ENCODE measurements around the gene SIGLEC9.
"Not testable (repeated sequence)": the region's sequence is repeated elsewhere in the genome, so short reads cannot be mapped to it uniquely, and the experiment has no call there.

SIGLEC9 gene

GRCh38 chr19:51139299-51140014 lies 14.8 kb downstream of the SIGLEC9 start:
- TF ChIP-seq ZNF274 (IDR thresholded peaks at IDR 0.05; ENCODE audit: low read depth, low read length) (no peak), SUZ12 (IDR thresholded peaks at IDR 0.05; ENCODE audit: extremely low read depth, insufficient read depth, insufficient read length) (no peak), YY1 (IDR thresholded peaks at IDR 0.05; ENCODE audit: insufficient read depth, insufficient read length) (no peak)
- Histone ChIP-seq H3K9ac (ENCODE audit: insufficient read length, low read depth) (no peak overlapping the region), H3K36me3 (ENCODE audit: insufficient read depth, insufficient read length, low read length) (no peaks in the 10 kb centered on the region), H3K4me1 (ENCODE audit: insufficient read depth, insufficient read length) (no peaks in the 10 kb centered on the region), H3K9me3 (ENCODE audit: insufficient read depth, low read length) (peaks cover 10% of the 10 kb centered on the region; the same call in 1 of the 2 replicates), H3K4me3 (ENCODE audit: insufficient read length, low read depth) (no peak overlapping the region), H3K27me3 (ENCODE audit: insufficient read depth, insufficient read length) (no peaks in the 10 kb centered on the region)
- DNase-seq (ENCODE audit: low read depth, low spot score): no peak

- Histone ChIP-seq H3K9ac (ENCODE audit: insufficient read length, low read depth) (no peak overlapping the region), H3K36me3 (ENCODE audit: insufficient read depth, insufficient read length, low read length) (no peaks in the 10 kb centered on the region), H3K27me3 (ENCODE audit: insufficient read depth, insufficient read length) (no peaks in the 10 kb centered on the region), H3K4me3 (ENCODE audit: insufficient read length, low read depth) (no peak overlapping the region), H3K9me3 (ENCODE audit: insufficient read depth, low read length) (0 out of 2 replicates have a peak, but pooled peaks cover 2% of the 10 kb centered on the region), H3K4me1 (ENCODE audit: insufficient read depth, insufficient read length) (no peaks in the 10 kb centered on the region)
- DNase-seq (ENCODE audit: low read depth, low spot score): no peak
- TF ChIP-seq ZNF274 (IDR thresholded peaks at IDR 0.05; ENCODE audit: low read depth, low read length) (no peak), YY1 (IDR thresholded peaks at IDR 0.05; ENCODE audit: insufficient read depth, insufficient read length) (no peak), SUZ12 (IDR thresholded peaks at IDR 0.05; ENCODE audit: extremely low read depth, insufficient read depth, insufficient read length) (no peak)
These were observed 15.7 kb downstream of the SIGLEC9 start for GRCh38 chr19:51140441-51140840.

GRCh38 chr19:51141181-51141580 lies 16.5 kb downstream of the SIGLEC9 start:
- TF ChIP-seq YY1 (IDR thresholded peaks at IDR 0.05; ENCODE audit: insufficient read depth, insufficient read length): no peak
- no peak for TF ChIP-seq ZNF274 (IDR thresholded peaks at IDR 0.05; ENCODE audit: low read depth, low read length)
- no peak for TF ChIP-seq SUZ12 (IDR thresholded peaks at IDR 0.05; ENCODE audit: extremely low read depth, insufficient read depth, insufficient read length)
- Histone ChIP-seq H3K36me3 (ENCODE audit: insufficient read depth, insufficient read length, low read length) (no peaks in the 10 kb centered on the region), H3K4me3 (ENCODE audit: insufficient read length, low read depth) (no peak overlapping the region), H3K9me3 (ENCODE audit: insufficient read depth, low read length) (no peaks in the 10 kb centered on the region), H3K4me1 (ENCODE audit: insufficient read depth, insufficient read length) (no peaks in the 10 kb centered on the region), H3K9ac (ENCODE audit: insufficient read length, low read depth) (no peak overlapping the region), H3K27me3 (ENCODE audit: insufficient read depth, insufficient read length) (no peaks in the 10 kb centered on the region)
- DNase-seq (ENCODE audit: low read depth, low spot score): no peak

- H3K9me3 ChIP-seq (ENCODE audit: insufficient read depth, low read length): no peaks in the 10 kb centered on the region
- no peaks in the 10 kb centered on the region for H3K27me3 ChIP-seq (ENCODE audit: insufficient read depth, insufficient read length)
- no peak within 1 kb of the TSS for H3K9ac ChIP-seq (ENCODE audit: insufficient read length, low read depth)
- no peaks in the 10 kb centered on the region for H3K4me1 ChIP-seq (ENCODE audit: insufficient read depth, insufficient read length)
- no peaks in the 10 kb centered on the region for H3K36me3 ChIP-seq (ENCODE audit: insufficient read depth, insufficient read length, low read length)
- no peak within 1 kb of the TSS for H3K4me3 ChIP-seq (ENCODE audit: insufficient read length, low read depth)
- DNase-seq (ENCODE audit: low read depth, low spot score): no peak
- no peak for TF ChIP-seq ZNF274 (IDR thresholded peaks at IDR 0.05; ENCODE audit: low read depth, low read length)
- no peak for TF ChIP-seq SUZ12 (IDR thresholded peaks at IDR 0.05; ENCODE audit: extremely low read depth, insufficient read depth, insufficient read length)
- TF ChIP-seq YY1 (IDR thresholded peaks at IDR 0.05; ENCODE audit: insufficient read depth, insufficient read length): no peak
These were observed 17.4 kb downstream of the SIGLEC9 start, which contains the start of gene SIGLEC7 for GRCh38 chr19:51142119-51142518. SIGLEC7 (plus strand) TSS chr19:51142301; CDS start chr19:51142370, 69 bp downstream.

- not testable (repeated sequence) for H3K9ac ChIP-seq (ENCODE audit: insufficient read length, low read depth); H3K4me3 ChIP-seq (ENCODE audit: insufficient read length, low read depth); H3K4me1 ChIP-seq (ENCODE audit: insufficient read depth, insufficient read length); H3K27me3 ChIP-seq (ENCODE audit: insufficient read depth, insufficient read length); H3K36me3 ChIP-seq (ENCODE audit: insufficient read depth, insufficient read length, low read length); DNase-seq (ENCODE audit: low read depth, low spot score); H3K9me3 ChIP-seq (ENCODE audit: insufficient read depth, low read length)
These were observed 18.2 kb downstream of the SIGLEC9 start for GRCh38 chr19:51142809-51143475.

GRCh38 chr19:51143486-51143885 lies 18.8 kb downstream of the SIGLEC9 start:
- TF ChIP-seq SUZ12 (IDR thresholded peaks at IDR 0.05; ENCODE audit: extremely low read depth, insufficient read depth, insufficient read length): no peak
- Histone ChIP-seq H3K9ac (ENCODE audit: insufficient read length, low read depth) (no peak overlapping the region), H3K4me1 (ENCODE audit: insufficient read depth, insufficient read length) (no peaks in the 10 kb centered on the region), H3K27me3 (ENCODE audit: insufficient read depth, insufficient read length) (no peaks in the 10 kb centered on the region), H3K4me3 (ENCODE audit: insufficient read length, low read depth) (no peak overlapping the region), H3K36me3 (ENCODE audit: insufficient read depth, insufficient read length, low read length) (no peaks in the 10 kb centered on the region), H3K9me3 (ENCODE audit: insufficient read depth, low read length) (no peaks in the 10 kb centered on the region)
- DNase-seq (ENCODE audit: low read depth, low spot score): no peak

GRCh38 chr19:51144482-51145045 lies 19.9 kb downstream of the SIGLEC9 start:
- Histone ChIP-seq H3K4me3 (ENCODE audit: insufficient read length, low read depth) (no peak overlapping the region), H3K36me3 (ENCODE audit: insufficient read depth, insufficient read length, low read length) (no peaks in the 10 kb centered on the region), H3K9me3 (ENCODE audit: insufficient read depth, low read length) (no peaks in the 10 kb centered on the region), H3K9ac (ENCODE audit: insufficient read length, low read depth) (no peak overlapping the region), H3K27me3 (ENCODE audit: insufficient read depth, insufficient read length) (no peaks in the 10 kb centered on the region), H3K4me1 (ENCODE audit: insufficient read depth, insufficient read length) (no peaks in the 10 kb centered on the region)
- no peak for DNase-seq (ENCODE audit: low read depth, low spot score)
- TF ChIP-seq ZNF274 (IDR thresholded peaks at IDR 0.05; ENCODE audit: low read depth, low read length) (no peak), YY1 (IDR thresholded peaks at IDR 0.05; ENCODE audit: insufficient read depth, insufficient read length) (no peak)
